GM23248 (cell line): ENCODE results near the gene DHDH.

Experiments used
- EZH2 ChIP-seq: fragments of 200-600 bp; sonication (generic); IDR thresholded peaks from 2 replicates; pipeline ENCODE4 v1.6.1; 2018; ENCODE audit warnings: antibody characterized with exemption, mild to moderate bottlenecking; ENCODE audit not compliant: insufficient read depth, poor library complexity, severe bottlenecking
- EZH2phosphoT487 ChIP-seq: fragments of 200-600 bp; sonication (generic); IDR thresholded peaks from 2 replicates; pipeline ENCODE4 v1.6.1; 2018; ENCODE audit warnings: antibody characterized with exemption, moderate library complexity, mild to moderate bottlenecking, low read depth; ENCODE audit not compliant: insufficient read depth

DNA sequence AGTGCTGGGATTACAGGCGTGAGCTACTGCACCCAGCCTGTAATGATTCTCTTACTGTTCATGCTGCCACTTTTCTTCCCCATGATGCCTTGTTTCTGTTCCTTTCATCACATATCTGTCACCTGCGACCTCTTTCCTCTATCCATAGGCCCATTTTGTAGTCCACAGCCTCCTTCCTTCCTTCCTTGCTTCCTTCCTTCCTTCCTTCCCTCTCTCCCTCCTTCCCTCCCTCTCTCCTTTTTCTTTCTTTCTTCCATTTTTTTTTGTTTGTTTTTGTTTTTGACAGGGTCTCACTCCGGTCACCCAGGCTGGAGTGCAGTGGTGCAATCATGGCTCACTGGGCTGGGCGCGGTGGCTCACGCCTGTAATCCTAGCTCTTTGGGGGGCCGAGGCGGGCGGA is 55.4 kb downstream of the DHDH start:
- TF ChIP-seq EZH2 (no peak), EZH2phosphoT487 (no peak)
